ENCODE measurements around the gene ANKRD23.

ANKRD23 gene

GRCh38 chr2:96885432-96886347 is 41.9 kb upstream of the ANKRD23 start:
- Histone ChIP-seq H2BK5ac (ENCODE audit: low read depth, low read length, poor library complexity, severe bottlenecking) (no peak overlapping the region), H3K4me3 (ENCODE audit: insufficient read depth in 1 of 2, low read depth in 1 of 2, low read length in 2 of 2) (no peak overlapping the region), H2BK12ac (ENCODE audit: low read length in 2 of 2) (no peak overlapping the region), H4K91ac (ENCODE audit: low read length) (no peak overlapping the region), H3K4ac (ENCODE audit: low read depth in 1 of 2, low read length in 2 of 2) (no peak overlapping the region), H3K4me2 (ENCODE audit: low read length, poor library complexity, severe bottlenecking) (no peak overlapping the region), H2AFZ (ENCODE audit: low read depth, low read length) (no peak overlapping the region), H3K9ac (ENCODE audit: low read length) (no peak overlapping the region), H2BK15ac (ENCODE audit: low read depth, poor library complexity, severe bottlenecking) (no peak overlapping the region), H3K18ac (ENCODE audit: low read depth in 1 of 2, low read length in 2 of 2) (no peak overlapping the region), H3K36me3 (ENCODE audit: control insufficient read depth in 1 of 2, insufficient read depth in 2 of 2, low read depth in 1 of 2, low read length in 2 of 2) (no peaks in the 10 kb centered on the region), H2BK120ac (ENCODE audit: low read depth, low read length) (no peak overlapping the region), H3K9me3 (ENCODE audit: control insufficient read depth, low read length) (no peaks in the 10 kb centered on the region), H4K8ac (ENCODE audit: low read length) (peak overlapping the region; percentile 40), H3K27me3 (ENCODE audit: control insufficient read depth in 1 of 2, insufficient read depth in 1 of 2, low read length in 2 of 2) (peaks cover 24 to 29% of the 10 kb centered on the region in 2 experiments), H3K4me1 (ENCODE audit: control insufficient read depth, insufficient read depth, low read depth, low read length) (peaks cover 1% of the 10 kb centered on the region), H3K23ac (ENCODE audit: low read length in 2 of 2) (no peak overlapping the region), H3K27ac (ENCODE audit: low read length, poor library complexity, severe bottlenecking) (no peak overlapping the region), H2AK5ac (ENCODE audit: low read length, severe bottlenecking) (no peak overlapping the region), H3K79me1 (replicated peaks; ENCODE audit: low read length, poor library complexity, severe bottlenecking) (no peaks in the 10 kb centered on the region), H3K14ac (ENCODE audit: low read length in 2 of 2) (no peak overlapping the region)
- WGBS = 90% methylated on average over 23 of the region's 23 CpGs
- no peak for DNase-seq

- H2BK5ac ChIP-seq (ENCODE audit: low read depth, low read length, poor library complexity, severe bottlenecking) = no peak overlapping the region
- no peak overlapping the region for H3K4me3 ChIP-seq (ENCODE audit: insufficient read depth in 1 of 2, low read depth in 1 of 2, low read length in 2 of 2)
- no peak overlapping the region for H3K4me2 ChIP-seq (ENCODE audit: low read length, poor library complexity, severe bottlenecking)
- no peak overlapping the region for H4K8ac ChIP-seq (ENCODE audit: low read length)
- H2BK12ac ChIP-seq (ENCODE audit: low read length in 2 of 2) = no peak overlapping the region
- H3K27me3 ChIP-seq (ENCODE audit: control insufficient read depth in 1 of 2, insufficient read depth in 1 of 2, low read length in 2 of 2) = peaks cover 24 to 29% of the 10 kb centered on the region in 2 experiments
- peak overlapping the region; percentile 22 for H4K91ac ChIP-seq (ENCODE audit: low read length)
- H3K27ac ChIP-seq (ENCODE audit: low read length, poor library complexity, severe bottlenecking) = no peak overlapping the region
- DNase-seq = no peak
- no peaks in the 10 kb centered on the region for H3K9me3 ChIP-seq (ENCODE audit: control insufficient read depth, low read length)
- peak overlapping the region in 1 of 2 experiments; percentile 24 for H3K4ac ChIP-seq (ENCODE audit: low read depth in 1 of 2, low read length in 2 of 2)
- H2BK120ac ChIP-seq (ENCODE audit: low read depth, low read length) = no peak overlapping the region
- no peak overlapping the region for H2BK15ac ChIP-seq (ENCODE audit: low read depth, poor library complexity, severe bottlenecking)
- H3K14ac ChIP-seq (ENCODE audit: low read length in 2 of 2) = no peak overlapping the region
- no peak overlapping the region for H3K23ac ChIP-seq (ENCODE audit: low read length in 2 of 2)
- no peak overlapping the region for H2AFZ ChIP-seq (ENCODE audit: low read depth, low read length)
- H3K4me1 ChIP-seq (ENCODE audit: control insufficient read depth, insufficient read depth, low read depth, low read length) = peaks cover 1% of the 10 kb centered on the region
- 88% methylated on average over 19 of the region's 19 CpGs for WGBS
- no peaks in the 10 kb centered on the region for H3K36me3 ChIP-seq (ENCODE audit: control insufficient read depth in 1 of 2, insufficient read depth in 2 of 2, low read depth in 1 of 2, low read length in 2 of 2)
- H2AK5ac ChIP-seq (ENCODE audit: low read length, severe bottlenecking) = no peak overlapping the region
- H3K18ac ChIP-seq (ENCODE audit: low read depth in 1 of 2, low read length in 2 of 2) = peak overlapping the region in 1 of 2 experiments; percentile 8
- no peaks in the 10 kb centered on the region for H3K79me1 ChIP-seq (replicated peaks; ENCODE audit: low read length, poor library complexity, severe bottlenecking)
- no peak overlapping the region for H3K9ac ChIP-seq (ENCODE audit: low read length)
These were observed 40.7 kb upstream of the ANKRD23 start for GRCh38 chr2:96884299-96885094.

DNA sequence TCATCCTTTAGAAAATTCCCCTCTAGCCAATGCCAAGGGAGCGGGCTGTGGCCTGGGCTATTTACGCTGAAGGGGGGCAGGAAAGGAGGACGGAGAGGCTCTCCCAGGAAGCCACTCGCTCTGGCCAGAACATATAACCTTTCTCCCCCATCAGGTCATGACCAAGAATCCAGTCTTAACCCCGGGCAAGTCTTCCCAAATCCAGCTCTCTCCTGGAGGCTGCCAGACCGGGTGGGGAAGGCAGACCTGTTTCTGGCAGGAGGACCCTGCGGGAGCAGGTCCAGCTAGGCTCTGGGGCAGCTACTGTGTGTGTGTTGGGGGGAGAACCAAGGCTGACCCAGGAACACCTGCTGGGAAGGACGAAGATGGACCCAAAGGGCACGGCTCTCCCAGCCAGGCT is 39.5 kb upstream of the ANKRD23 start:
- Histone ChIP-seq H2AFZ (ENCODE audit: low read depth, low read length) (no peak overlapping the region), H2BK5ac (ENCODE audit: low read depth, low read length, poor library complexity, severe bottlenecking) (no peak overlapping the region), H3K23ac (ENCODE audit: low read length in 2 of 2) (no peak overlapping the region), H3K4me3 (ENCODE audit: insufficient read depth in 1 of 2, low read depth in 1 of 2, low read length in 2 of 2) (no peak overlapping the region), H3K27me3 (ENCODE audit: control insufficient read depth in 1 of 2, insufficient read depth in 1 of 2, low read length in 2 of 2) (peaks cover 24 to 29% of the 10 kb centered on the region in 2 experiments), H4K91ac (ENCODE audit: low read length) (peak overlapping the region; percentile 35), H3K36me3 (ENCODE audit: control insufficient read depth in 1 of 2, insufficient read depth in 2 of 2, low read depth in 1 of 2, low read length in 2 of 2) (no peaks in the 10 kb centered on the region), H3K18ac (ENCODE audit: low read depth in 1 of 2, low read length in 2 of 2) (no peak overlapping the region), H3K9ac (ENCODE audit: low read length) (no peak overlapping the region), H3K4me1 (ENCODE audit: control insufficient read depth, insufficient read depth, low read depth, low read length) (peaks cover 1% of the 10 kb centered on the region), H3K4ac (ENCODE audit: low read depth in 1 of 2, low read length in 2 of 2) (no peak overlapping the region), H3K4me2 (ENCODE audit: low read length, poor library complexity, severe bottlenecking) (no peak overlapping the region), H2BK120ac (ENCODE audit: low read depth, low read length) (no peak overlapping the region), H2BK15ac (ENCODE audit: low read depth, poor library complexity, severe bottlenecking) (no peak overlapping the region), H4K8ac (ENCODE audit: low read length) (no peak overlapping the region), H3K14ac (ENCODE audit: low read length in 2 of 2) (peak overlapping the region in 1 of 2 experiments; percentile 14), H3K9me3 (ENCODE audit: control insufficient read depth, low read length) (no peaks in the 10 kb centered on the region), H3K27ac (ENCODE audit: low read length, poor library complexity, severe bottlenecking) (no peak overlapping the region), H2AK5ac (ENCODE audit: low read length, severe bottlenecking) (no peak overlapping the region), H3K79me1 (replicated peaks; ENCODE audit: low read length, poor library complexity, severe bottlenecking) (no peaks in the 10 kb centered on the region), H2BK12ac (ENCODE audit: low read length in 2 of 2) (no peak overlapping the region)
- DNase-seq = no peak
- 82% methylated on average over 5 of the region's 9 CpGs for WGBS

GRCh38 chr2:96882906-96883305 is 39.1 kb upstream of the ANKRD23 start:
- H3K18ac ChIP-seq (ENCODE audit: low read depth in 1 of 2, low read length in 2 of 2) = no peak overlapping the region
- H3K23ac ChIP-seq (ENCODE audit: low read length in 2 of 2) = no peak overlapping the region
- peaks cover 24 to 29% of the 10 kb centered on the region in 2 experiments for H3K27me3 ChIP-seq (ENCODE audit: control insufficient read depth in 1 of 2, insufficient read depth in 1 of 2, low read length in 2 of 2)
- no peak overlapping the region for H3K4me3 ChIP-seq (ENCODE audit: insufficient read depth in 1 of 2, low read depth in 1 of 2, low read length in 2 of 2)
- H2BK5ac ChIP-seq (ENCODE audit: low read depth, low read length, poor library complexity, severe bottlenecking) = no peak overlapping the region
- no peak for DNase-seq
- H3K9me3 ChIP-seq (ENCODE audit: control insufficient read depth, low read length) = no peaks in the 10 kb centered on the region
- H2BK15ac ChIP-seq (ENCODE audit: low read depth, poor library complexity, severe bottlenecking) = no peak overlapping the region
- no peak overlapping the region for H2BK12ac ChIP-seq (ENCODE audit: low read length in 2 of 2)
- no peak overlapping the region for H3K4me2 ChIP-seq (ENCODE audit: low read length, poor library complexity, severe bottlenecking)
- H3K27ac ChIP-seq (ENCODE audit: low read length, poor library complexity, severe bottlenecking) = no peak overlapping the region
- no peak overlapping the region for H2BK120ac ChIP-seq (ENCODE audit: low read depth, low read length)
- 82% methylated on average over 8 of the region's 8 CpGs for WGBS
- H3K14ac ChIP-seq (ENCODE audit: low read length in 2 of 2) = no peak overlapping the region
- no peak overlapping the region for H2AK5ac ChIP-seq (ENCODE audit: low read length, severe bottlenecking)
- H3K9ac ChIP-seq (ENCODE audit: low read length) = no peak overlapping the region
- no peak overlapping the region for H4K8ac ChIP-seq (ENCODE audit: low read length)
- H3K4ac ChIP-seq (ENCODE audit: low read depth in 1 of 2, low read length in 2 of 2) = no peak overlapping the region
- peaks cover 1% of the 10 kb centered on the region for H3K4me1 ChIP-seq (ENCODE audit: control insufficient read depth, insufficient read depth, low read depth, low read length)
- no peak overlapping the region for H2AFZ ChIP-seq (ENCODE audit: low read depth, low read length)
- H4K91ac ChIP-seq (ENCODE audit: low read length) = no peak overlapping the region
- no peaks in the 10 kb centered on the region for H3K79me1 ChIP-seq (replicated peaks; ENCODE audit: low read length, poor library complexity, severe bottlenecking)
- no peaks in the 10 kb centered on the region for H3K36me3 ChIP-seq (ENCODE audit: control insufficient read depth in 1 of 2, insufficient read depth in 2 of 2, low read depth in 1 of 2, low read length in 2 of 2)
